Neural cell (in vitro differentiated cells): ENCODE data around the gene SLC13A5. TPM values are rescaled to one million over a fixed set of nuclear protein-coding genes. Genes with fewer than 3 reads are reported as not detected.

Experiments
- H2AFZ ChIP-seq: fragments of 200-600, 300-800 bp; sonication (generic), shearing (Covaris generic); 2 replicates; pipeline ENCODE4 v1.6.0; 2014; ENCODE audit warnings: low read depth, mild to moderate bottlenecking, antibody characterized with exemption, low read length, moderate library complexity
- H3F3A ChIP-seq: fragments of 200-600 bp; shearing (Covaris generic); 2 replicates; pipeline ENCODE4 v1.6.1; 2016; ENCODE audit warnings: mild to moderate bottlenecking, moderate library complexity, mixed read lengths, antibody characterized with exemption, low read length; ENCODE audit not compliant: insufficient read depth, poor library complexity, severe bottlenecking
- H3K27ac ChIP-seq: fragments of 200-600, 300-800 bp; sonication (generic), shearing (Covaris generic); 2 replicates; pipeline ENCODE4 v1.5.1; 2014; ENCODE audit warnings: mild to moderate bottlenecking, low read length, moderate library complexity
- H3K27me3 ChIP-seq: fragments of 300-800, 200-600 bp; sonication (generic), shearing (Covaris generic); 2 replicates; pipeline ENCODE4 v1.6.0; 2014; ENCODE audit warnings: mild to moderate bottlenecking, low read depth, low read length, moderate library complexity; ENCODE audit not compliant: insufficient read depth
- H3K36me3 ChIP-seq: fragments of 300-800, 200-600 bp; sonication (generic), shearing (Covaris generic); 2 replicates; pipeline ENCODE4 v1.5.1; 2014; ENCODE audit warnings: mild to moderate bottlenecking, antibody characterized with exemption, low read length, moderate library complexity; ENCODE audit not compliant: insufficient read depth
- H3K4me2 ChIP-seq: fragments of 300-800, 200-600 bp; sonication (generic), shearing (Covaris generic); 2 replicates; pipeline ENCODE4 v1.6.0; 2014; ENCODE audit warnings: mild to moderate bottlenecking, low read length
- H3K4me3 ChIP-seq: fragments of 300-800, 200-600 bp; sonication (generic), shearing (Covaris generic); 2 replicates; pipeline ENCODE4 v1.5.1; 2014; ENCODE audit warnings: mild to moderate bottlenecking, low read length, moderate library complexity
- H3K79me2 ChIP-seq: fragments of 200-600 bp; shearing (Covaris generic); replicated peaks from 2 replicates; pipeline ENCODE4 v1.6.0; 2014; ENCODE audit warnings: mild to moderate bottlenecking, low read length, moderate library complexity; ENCODE audit not compliant: insufficient read depth
- H3K9ac ChIP-seq: fragments of 300-800, 200-600 bp; sonication (generic), shearing (Covaris generic); 2 replicates; pipeline ENCODE4 v1.6.1; 2016; ENCODE audit warnings: mild to moderate bottlenecking, low read length, mixed read lengths
- H3K9me2 ChIP-seq: fragments of 200-600 bp; shearing (Covaris generic); 2 replicates; pipeline ENCODE4 v1.6.1; 2016; ENCODE audit warnings: mild to moderate bottlenecking, low read length, mixed read lengths; ENCODE audit not compliant: insufficient read depth
- H3K9me3 ChIP-seq: fragments of 200-600, 300-800 bp; sonication (generic), shearing (Covaris generic); 2 replicates; pipeline ENCODE4 v1.6.1; 2016; ENCODE audit warnings: mild to moderate bottlenecking, mixed run types, low read length, moderate library complexity, mixed read lengths
- H4K20me1 ChIP-seq: fragments of 200-600 bp; shearing (Covaris generic); 2 replicates; pipeline ENCODE4 v1.6.1; 2016; ENCODE audit warnings: mild to moderate bottlenecking, mixed run types; ENCODE audit not compliant: insufficient read depth
- CTCF ChIP-seq: fragments of 450-650 bp; IDR thresholded peaks from 2 replicates; pipeline ENCODE4 v1.5.1; 2014; ENCODE audit warnings: antibody characterized with exemption, mild to moderate bottlenecking, moderate library complexity; ENCODE audit not compliant: poor library complexity, severe bottlenecking
- EP300 ChIP-seq: fragments of 450-650 bp; conservative IDR thresholded peaks from 2 replicates; pipeline ENCODE4 v1.6.1; 2014; ENCODE audit warnings: antibody characterized with exemption, mild to moderate bottlenecking, moderate library complexity; ENCODE audit not compliant: poor library complexity, severe bottlenecking
- EZH2 ChIP-seq: fragments of 200-600, 300-800 bp; shearing (Covaris generic), sonication (generic); IDR thresholded peaks from 2 replicates; pipeline ENCODE4 v1.6.1; 2014; ENCODE audit warnings: antibody characterized with exemption, low read length, borderline replicate concordance, mild to moderate bottlenecking; ENCODE audit not compliant: insufficient read depth, poor library complexity, severe bottlenecking
- MXI1 ChIP-seq: fragments of 450-650 bp; conservative IDR thresholded peaks from 2 replicates; pipeline ENCODE4 v1.6.1; 2014; ENCODE audit warnings: antibody characterized with exemption, mild to moderate bottlenecking; ENCODE audit not compliant: poor library complexity, severe bottlenecking
- POLR2AphosphoS5 ChIP-seq: IDR thresholded peaks from 2 replicates; pipeline ENCODE4 v1.6.1; 2012
- RAD21 ChIP-seq: fragments of 450-650 bp; conservative IDR thresholded peaks from 2 replicates; pipeline ENCODE4 v1.6.1; 2014; ENCODE audit warnings: antibody characterized with exemption, mild to moderate bottlenecking, moderate library complexity
- SMC3 ChIP-seq: fragments of 450-650 bp; conservative IDR thresholded peaks from 2 replicates; pipeline ENCODE4 v1.6.1; 2014; ENCODE audit warnings: antibody characterized with exemption, mild to moderate bottlenecking, moderate library complexity; ENCODE audit not compliant: poor library complexity
- TAF1 ChIP-seq: IDR thresholded peaks from 2 replicates; pipeline ENCODE4 v1.6.1; 2012; ENCODE audit warnings: low read depth
- polyA plus RNA-seq: library from polyadenylated mRNA; depleted of rRNA; stranded (reverse); fragments of >200 nt; gene quantifications from 2 replicates; pipeline ENCODE4 v1.2.3, GENCODE V29; 2014
- TF ChIP-seq, protein P1 (sequence below): IDR thresholded peaks from 2 replicates; pipeline ENCODE4 v1.6.1; 2012; ENCODE audit warnings: borderline replicate concordance

SLC13A5 gene
- polyA plus RNA-seq, 1 donor from 2014 or later = not detected

DNA sequence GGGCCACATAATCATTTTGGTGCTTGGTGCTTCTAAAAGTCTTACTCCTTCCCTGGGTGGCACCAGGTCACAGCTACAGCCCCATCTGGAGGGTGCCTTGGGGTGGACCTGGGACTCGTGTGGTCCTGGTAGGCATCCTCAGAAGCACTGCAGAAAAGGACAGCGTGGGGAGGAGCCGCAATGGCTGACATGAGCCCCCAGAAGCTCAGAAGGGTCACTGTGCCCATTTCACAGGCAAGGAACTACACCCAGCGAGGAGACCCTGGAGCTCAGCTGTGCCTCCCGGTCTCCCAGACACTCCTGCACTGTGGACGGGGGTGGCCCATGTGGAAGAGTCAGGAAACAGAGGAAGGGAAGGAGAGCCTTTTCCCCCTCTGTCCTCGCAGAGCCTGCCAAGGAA is 35.2 kb downstream of the SLC13A5 start:
- Histone ChIP-seq H3K27ac (no peak overlapping the region), H3K4me2 (no peak overlapping the region), H3K36me3 (no peaks in the 10 kb centered on the region), H3F3A (no peaks in the 10 kb centered on the region), H4K20me1 (no peaks in the 10 kb centered on the region), H3K9me3 (no peaks in the 10 kb centered on the region), H2AFZ (no peak overlapping the region), H3K9me2 (no peaks in the 10 kb centered on the region), H3K79me2 (no peaks in the 10 kb centered on the region), H3K4me3 (no peak overlapping the region), H3K27me3 (no peaks in the 10 kb centered on the region), H3K9ac (no peak overlapping the region)
- TF ChIP-seq TAF1 = no peak
- no peak for TF ChIP-seq RAD21
- no peak for TF ChIP-seq MXI1
- TF ChIP-seq CTCF = no peak
- TF ChIP-seq, protein P1, sequence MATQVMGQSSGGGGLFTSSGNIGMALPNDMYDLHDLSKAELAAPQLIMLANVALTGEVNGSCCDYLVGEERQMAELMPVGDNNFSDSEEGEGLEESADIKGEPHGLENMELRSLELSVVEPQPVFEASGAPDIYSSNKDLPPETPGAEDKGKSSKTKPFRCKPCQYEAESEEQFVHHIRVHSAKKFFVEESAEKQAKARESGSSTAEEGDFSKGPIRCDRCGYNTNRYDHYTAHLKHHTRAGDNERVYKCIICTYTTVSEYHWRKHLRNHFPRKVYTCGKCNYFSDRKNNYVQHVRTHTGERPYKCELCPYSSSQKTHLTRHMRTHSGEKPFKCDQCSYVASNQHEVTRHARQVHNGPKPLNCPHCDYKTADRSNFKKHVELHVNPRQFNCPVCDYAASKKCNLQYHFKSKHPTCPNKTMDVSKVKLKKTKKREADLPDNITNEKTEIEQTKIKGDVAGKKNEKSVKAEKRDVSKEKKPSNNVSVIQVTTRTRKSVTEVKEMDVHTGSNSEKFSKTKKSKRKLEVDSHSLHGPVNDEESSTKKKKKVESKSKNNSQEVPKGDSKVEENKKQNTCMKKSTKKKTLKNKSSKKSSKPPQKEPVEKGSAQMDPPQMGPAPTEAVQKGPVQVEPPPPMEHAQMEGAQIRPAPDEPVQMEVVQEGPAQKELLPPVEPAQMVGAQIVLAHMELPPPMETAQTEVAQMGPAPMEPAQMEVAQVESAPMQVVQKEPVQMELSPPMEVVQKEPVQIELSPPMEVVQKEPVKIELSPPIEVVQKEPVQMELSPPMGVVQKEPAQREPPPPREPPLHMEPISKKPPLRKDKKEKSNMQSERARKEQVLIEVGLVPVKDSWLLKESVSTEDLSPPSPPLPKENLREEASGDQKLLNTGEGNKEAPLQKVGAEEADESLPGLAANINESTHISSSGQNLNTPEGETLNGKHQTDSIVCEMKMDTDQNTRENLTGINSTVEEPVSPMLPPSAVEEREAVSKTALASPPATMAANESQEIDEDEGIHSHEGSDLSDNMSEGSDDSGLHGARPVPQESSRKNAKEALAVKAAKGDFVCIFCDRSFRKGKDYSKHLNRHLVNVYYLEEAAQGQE = no peak
- no peak for TF ChIP-seq SMC3
- no peak for TF ChIP-seq EZH2
- no peak for TF ChIP-seq POLR2AphosphoS5
- TF ChIP-seq EP300 = no peak

- Histone ChIP-seq H3K36me3 (no peaks in the 10 kb centered on the region), H3K27me3 (no peaks in the 10 kb centered on the region), H3K27ac (no peak overlapping the region), H3K9me2 (no peaks in the 10 kb centered on the region), H3K4me3 (no peak overlapping the region), H3K9me3 (no peaks in the 10 kb centered on the region), H3K4me2 (no peak overlapping the region), H2AFZ (no peak overlapping the region), H3K9ac (no peak overlapping the region), H3F3A (no peaks in the 10 kb centered on the region), H3K79me2 (no peaks in the 10 kb centered on the region), H4K20me1 (no peaks in the 10 kb centered on the region)
- TF ChIP-seq EZH2 (no peak), POLR2AphosphoS5 (no peak)
These were observed 35.9 kb downstream of the SLC13A5 start for GRCh38 chr17:6677158-6677831.
